Stimulated activated CD8-positive, alpha-beta memory T cell treated with anti-CD3 and anti-CD28 coated beads, Interleukin-12 subunit alpha, Interleukin-12 subunit beta, amount 100 ng/mL, for 4 hours (primary cell): Measurements from ENCODE around the gene SULT1C2.
"Not testable (repeated sequence)": the region's sequence is repeated elsewhere in the genome, so short reads cannot be mapped to it uniquely, and the experiment has no call there.

Experiments
- DNase-seq: peaks from one replicate; pipeline ENCODE4 v3.0.0-alpha.2; 2020; ENCODE audit warnings: low read depth

The SULT1C2 gene

DNA sequence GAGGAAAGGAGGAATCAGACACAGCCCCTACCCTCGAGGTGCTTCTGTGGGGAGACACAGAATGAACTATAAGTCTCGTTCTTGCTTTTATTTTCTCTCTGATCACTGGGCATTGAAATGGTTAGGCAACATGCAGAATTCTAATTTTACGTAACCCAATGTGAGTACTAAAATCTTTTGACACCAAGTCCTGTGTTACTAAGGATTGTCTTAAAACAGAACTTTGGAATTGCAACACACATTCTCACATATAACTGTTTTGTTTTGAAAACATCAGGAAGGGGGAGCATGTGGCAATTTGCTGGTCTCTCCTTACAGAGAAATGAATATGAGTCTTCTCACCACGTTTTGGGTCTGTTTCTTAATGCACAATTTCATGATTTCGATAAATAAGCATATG lies 65.4 kb downstream of the SULT1C2 start:
- DNase-seq: no peak

DNA sequence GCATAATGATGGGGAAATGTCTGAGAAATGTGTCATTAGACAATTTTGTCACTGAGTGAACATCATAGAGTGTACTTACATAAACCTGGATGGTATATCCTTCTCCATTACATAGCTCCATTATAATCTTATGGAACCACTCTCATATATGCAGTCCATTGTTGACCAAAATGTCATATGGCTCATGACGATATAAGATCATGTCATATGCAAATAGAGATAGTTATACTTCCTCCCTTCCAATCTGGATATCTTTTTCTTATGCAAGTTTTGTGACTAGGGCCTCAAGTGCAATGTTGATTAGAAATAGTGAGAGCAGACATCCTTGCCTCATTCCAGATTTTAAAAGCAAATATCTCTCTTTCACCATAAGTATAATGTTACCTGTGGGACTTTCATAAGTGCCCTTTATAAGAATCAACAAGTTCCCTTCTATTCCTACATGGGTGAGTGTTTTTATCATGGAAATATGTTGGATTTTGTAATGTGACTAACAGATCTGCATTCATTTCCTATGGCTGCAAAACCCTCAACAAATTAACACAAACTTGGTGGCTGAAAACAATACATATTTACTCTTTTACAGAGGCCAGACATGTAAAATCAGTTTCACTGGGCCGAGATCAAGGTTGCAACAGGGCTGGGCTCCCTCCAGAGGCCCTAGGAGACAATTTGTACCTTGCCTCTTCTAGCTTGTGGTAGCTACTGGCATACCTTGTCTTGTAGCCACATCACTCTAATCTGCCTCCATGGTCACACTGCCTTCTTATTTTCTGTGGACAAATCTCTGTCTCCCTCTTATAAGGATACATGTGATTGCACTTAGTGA lies 67.4 kb downstream of the SULT1C2 start:
- no peak for DNase-seq

DNA sequence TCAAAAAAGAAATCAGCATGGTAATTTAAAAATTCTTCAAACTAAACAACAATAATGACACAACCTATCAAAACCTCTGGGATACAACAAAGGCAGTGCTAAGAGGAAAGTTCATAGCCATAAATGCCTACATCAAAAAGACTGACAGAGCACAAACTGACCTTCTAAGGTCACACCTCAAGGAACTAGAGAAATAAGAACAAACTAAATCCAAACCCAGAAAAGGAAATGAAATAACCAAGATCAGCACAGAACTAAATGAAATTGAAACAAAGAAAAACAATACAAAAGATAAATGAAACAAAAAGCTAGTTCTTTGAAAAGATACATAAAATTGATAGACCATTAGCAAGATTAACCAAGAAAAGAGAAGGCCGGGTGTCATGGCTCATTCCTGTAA lies 70.6 kb downstream of the SULT1C2 start:
- DNase-seq: not testable (repeated sequence)
